Skeletal muscle tissue (tissue), 5 donors: ENCODE measurements around the gene PRR20C. TPM values are rescaled to one million over a fixed set of nuclear protein-coding genes. Genes with fewer than 3 reads are reported as not detected.
"Not testable (repeated sequence)": the region's sequence is repeated elsewhere in the genome, so short reads cannot be mapped to it uniquely, and the experiment has no call there.

Experiments
- H3K27ac ChIP-seq: one replicate; pipeline ENCODE4 v1.7.0; 2013; ENCODE audit warnings: mild to moderate bottlenecking, low read depth, low read length, inconsistent platforms
- H3K27me3 ChIP-seq, 3 donors: one replicate each; pipeline ENCODE4 v1.7.0; 2013; ENCODE audit warnings: low read length in 3 of 3; ENCODE audit not compliant: control insufficient read depth in 3 of 3, insufficient read depth in 3 of 3
- H3K36me3 ChIP-seq, 3 donors: one replicate each; pipeline ENCODE4 v1.7.0; 2013; ENCODE audit warnings: low read length in 3 of 3; ENCODE audit not compliant: control insufficient read depth in 3 of 3, insufficient read depth in 3 of 3
- H3K4me1 ChIP-seq, 3 donors: one replicate each; pipeline ENCODE4 v1.7.0; 2013; ENCODE audit warnings: low read length in 3 of 3, mild to moderate bottlenecking in 3 of 3; ENCODE audit not compliant: control insufficient read depth in 3 of 3, insufficient read depth in 3 of 3
- H3K4me3 ChIP-seq, 3 donors: one replicate each; pipeline ENCODE4 v1.7.0; 2013; ENCODE audit warnings: low read length in 3 of 3
- H3K9ac ChIP-seq, 3 donors: one replicate each; pipeline ENCODE4 v1.7.0; 2013; ENCODE audit warnings: low read length in 3 of 3, mild to moderate bottlenecking in 3 of 3, moderate library complexity in 2 of 3, low read depth in 1 of 3
- H3K9me3 ChIP-seq, 3 donors: one replicate each; pipeline ENCODE4 v1.7.0; 2013; ENCODE audit warnings: low read length in 3 of 3; ENCODE audit not compliant: control insufficient read depth in 3 of 3
- small RNA-seq: library from RNA; depleted of rRNA; stranded (forward); fragments of <200 nt; gene quantifications from one replicate; pipeline ENCODE3, GENCODE V24; 2014
- total RNA-seq: library from RNA; depleted of rRNA; stranded (reverse); fragments of >200 nt; gene quantifications from one replicate; pipeline ENCODE4 v1.2.3, GENCODE V29; 2014
- donor health status: Osteomylitis.

The PRR20C gene
- total RNA-seq, 1 donor from 2014 or later, result not detected

- H3K36me3 ChIP-seq, H3K27ac ChIP-seq, H3K9me3 ChIP-seq, H3K4me3 ChIP-seq, H3K4me1 ChIP-seq, H3K9ac ChIP-seq, H3K27me3 ChIP-seq: not testable (repeated sequence)
Measured at GRCh38 chr13:57148106-57148505, 5.8 kb upstream of the PRR20C start.

GRCh38 chr13:57160332-57160731 lies 6.5 kb downstream of the PRR20C start, which contains the start of gene PRR20D:
TSS of gene PRR20D (plus strand) at chr13:57160632. CDS start at chr13:57161019, 387 bp downstream.
- not testable (repeated sequence) for H3K4me3 ChIP-seq, H3K9ac ChIP-seq, H3K36me3 ChIP-seq, H3K9me3 ChIP-seq, H3K4me1 ChIP-seq, H3K27ac ChIP-seq, H3K27me3 ChIP-seq

DNA sequence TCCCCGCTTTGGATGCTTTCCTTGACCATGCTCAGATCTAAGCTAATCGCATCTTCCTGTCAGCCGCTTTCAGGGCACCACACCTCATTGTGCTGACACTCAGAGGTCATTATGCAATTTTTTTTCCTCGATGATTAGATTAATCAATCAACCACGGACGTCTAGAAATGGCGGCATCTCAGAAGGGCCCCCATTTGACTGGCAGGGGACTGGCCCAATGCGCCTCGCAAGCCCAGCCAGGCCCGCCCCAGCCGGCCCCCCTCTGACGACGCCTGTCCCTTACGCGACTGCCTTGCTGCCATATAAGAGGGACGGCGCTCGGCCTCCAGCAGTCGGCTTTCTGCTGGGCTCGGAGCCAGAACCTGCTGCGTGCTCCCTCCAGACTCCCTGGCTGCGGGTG lies 13.0 kb downstream of the PRR20C start, which contains the start of gene PRR20E:
Gene PRR20E, plus strand, starts transcription at position 301 of the 400 bp plus-strand sequence. CDS start 387 bp downstream, outside the sequence.
- H3K27me3 ChIP-seq, H3K9ac ChIP-seq, H3K4me3 ChIP-seq, H3K4me1 ChIP-seq, H3K27ac ChIP-seq, H3K9me3 ChIP-seq, H3K36me3 ChIP-seq: not testable (repeated sequence)

GRCh38 chr13:57191667-57192066 lies 37.8 kb downstream of the PRR20C start:
- Histone ChIP-seq H3K36me3 (no peaks in the 10 kb centered on the region), H3K9me3 (no peaks in the 10 kb centered on the region), H3K4me1 (no peaks in the 10 kb centered on the region), H3K27me3 (no peaks in the 10 kb centered on the region), H3K27ac (no peak overlapping the region), H3K9ac (no peak overlapping the region), H3K4me3 (no peak overlapping the region)

Small RNAs within 50 kb of the gene (small RNA-seq; reads per million reads assigned to genes)
- gene PRR20FP, result not detected

Other genes with a start within 250 kb of the PRR20C start
- not detected for gene PRR20A, start 13.1 kb upstream of the PRR20C start, total RNA-seq
- not detected for gene PRR20B, start 6.6 kb upstream of the PRR20C start, total RNA-seq
- gene PRR20D, start 6.6 kb downstream of the PRR20C start, total RNA-seq, result not detected
- gene PRR20E, start 13.1 kb downstream of the PRR20C start, total RNA-seq, result not detected